Astrocyte (in vitro differentiated cells and primary cell): ENCODE measurements around the gene SNAPC4. TPM values are rescaled to one million over a fixed set of nuclear protein-coding genes. Genes with fewer than 3 reads are reported as not detected.

Experiments used
- DNase-seq: peaks from one replicate; pipeline ENCODE4 v3.0.0-alpha.2; 2010; ENCODE audit warnings: low read depth
- FAIRE-seq: peaks from 2 replicates; lab custom pipeline; 2011; peaks lifted over from hg19 to GRCh38; lab: Jason Lieb, UNC
- H2AFZ ChIP-seq: 2 replicates; pipeline ENCODE4 v1.6.0; 2012; ENCODE audit warnings: low read depth, low read length, inconsistent platforms
- H3K27ac ChIP-seq: 2 replicates; pipeline ENCODE4 v1.5.1; 2011; ENCODE audit warnings: low read depth, low read length, inconsistent platforms
- H3K27me3 ChIP-seq: 2 replicates; pipeline ENCODE4 v1.6.0; 2011; ENCODE audit warnings: low read length, inconsistent platforms; ENCODE audit not compliant: insufficient read depth
- H3K36me3 ChIP-seq: 2 replicates; pipeline ENCODE4 v1.5.1; 2011; ENCODE audit warnings: low read length, inconsistent platforms; ENCODE audit not compliant: insufficient read depth
- H3K4me1 ChIP-seq: 2 replicates; pipeline ENCODE4 v1.5.1; 2011; ENCODE audit warnings: low read length, inconsistent platforms; ENCODE audit not compliant: insufficient read depth
- H3K4me2 ChIP-seq: 2 replicates; pipeline ENCODE4 v1.6.0; 2012; ENCODE audit warnings: low read length, inconsistent platforms
- H3K4me3 ChIP-seq: 2 replicates; pipeline ENCODE4 v1.5.1; 2011; ENCODE audit warnings: low read depth, mild to moderate bottlenecking, low read length, inconsistent platforms; ENCODE audit not compliant: insufficient read depth
- H3K79me2 ChIP-seq: 2 replicates; pipeline ENCODE4 v1.6.0; 2012; ENCODE audit warnings: mild to moderate bottlenecking, low read length, inconsistent platforms; ENCODE audit not compliant: insufficient read depth
- H3K9ac ChIP-seq: 2 replicates; pipeline ENCODE4 v1.6.0; 2012; ENCODE audit warnings: mild to moderate bottlenecking, low read length, inconsistent platforms
- H3K9me3 ChIP-seq: 2 replicates; pipeline ENCODE4 v1.5.1; 2012; ENCODE audit warnings: low read depth, mild to moderate bottlenecking, low read length, inconsistent platforms; ENCODE audit not compliant: insufficient read depth
- H4K20me1 ChIP-seq: 2 replicates; pipeline ENCODE4 v1.6.0; 2012; ENCODE audit warnings: low read length, inconsistent platforms; ENCODE audit not compliant: insufficient read depth
- H3K27ac Mint-ChIP-seq: one replicate; pipeline ENCODE4 v1.8.0; 2021; ENCODE audit warnings: mild to moderate bottlenecking, mixed read lengths; ENCODE audit not compliant: unreplicated experiment
- H3K27me3 Mint-ChIP-seq: one replicate; pipeline ENCODE4 v1.8.0; 2021; ENCODE audit warnings: low read depth, mixed read lengths; ENCODE audit not compliant: unreplicated experiment
- H3K36me3 Mint-ChIP-seq: one replicate; pipeline ENCODE4 v1.8.0; 2021; ENCODE audit warnings: low read depth, mixed read lengths; ENCODE audit not compliant: unreplicated experiment
- H3K4me1 Mint-ChIP-seq: one replicate; pipeline ENCODE4 v1.8.0; 2021; ENCODE audit warnings: low read depth, mixed read lengths; ENCODE audit not compliant: unreplicated experiment
- H3K4me3 Mint-ChIP-seq: one replicate; pipeline ENCODE4 v1.8.0; 2021; ENCODE audit warnings: mild to moderate bottlenecking, moderate library complexity, mixed read lengths; ENCODE audit not compliant: unreplicated experiment
- H3K9me3 Mint-ChIP-seq: one replicate; pipeline ENCODE4 v1.8.0; 2021; ENCODE audit warnings: mild to moderate bottlenecking, mixed read lengths; ENCODE audit not compliant: unreplicated experiment
- CTCF ChIP-seq: IDR thresholded peaks from 2 replicates; pipeline ENCODE4 v1.5.1; 2011; ENCODE audit warnings: low read depth, mild to moderate bottlenecking, inconsistent platforms, low read length, moderate library complexity; ENCODE audit not compliant: insufficient read depth
- EZH2 ChIP-seq: IDR thresholded peaks from 2 replicates; pipeline ENCODE4 v1.6.1; 2012; ENCODE audit warnings: mild to moderate bottlenecking, low read length, inconsistent platforms; ENCODE audit not compliant: insufficient read depth
- total RNA-seq: library from RNA; stranded (reverse); gene quantifications from 2 replicates; pipeline ENCODE4 v1.2.1, GENCODE V29; 2021

The SNAPC4 gene
- total RNA-seq, 1 donor from 2014 or later: 18.6 TPM

GRCh38 chr9:136395020-136395340, 5.0 kb downstream of the SNAPC4 start:
- H3K9me3 ChIP-seq: no peaks in the 10 kb centered on the region
- peaks cover 17% of the 10 kb centered on the region for H3K36me3 Mint-ChIP-seq

GRCh38 chr9:136394312-136395019, 5.5 kb downstream of the SNAPC4 start:
- TF ChIP-seq EZH2 (no peak), CTCF (no peak)
- no peak overlapping the region for H3K4me3 Mint-ChIP-seq
- Histone ChIP-seq H3K4me3 (no peak overlapping the region), H2AFZ (no peak overlapping the region), H3K4me2 (no peak overlapping the region), H3K36me3 (peaks cover 29% of the 10 kb centered on the region), H3K4me1 (peaks cover 8% of the 10 kb centered on the region), H3K27me3 (no peaks in the 10 kb centered on the region), H3K27ac (no peak overlapping the region), H3K9me3 (no peaks in the 10 kb centered on the region), H3K79me2 (peaks cover 35% of the 10 kb centered on the region), H3K9ac (no peak overlapping the region), H4K20me1 (peaks cover 52% of the 10 kb centered on the region)
- FAIRE-seq: no peak
- no peak for DNase-seq
- peaks cover 20% of the 10 kb centered on the region for H3K36me3 Mint-ChIP-seq
- H3K4me1 Mint-ChIP-seq: peaks cover 9% of the 10 kb centered on the region
- no peaks in the 10 kb centered on the region for H3K9me3 Mint-ChIP-seq
- no peak overlapping the region for H3K27ac Mint-ChIP-seq
- no peaks in the 10 kb centered on the region for H3K27me3 Mint-ChIP-seq

More at GRCh38 chr9:136395020-136395340, 5.0 kb downstream of the SNAPC4 start:
- peaks cover 8% of the 10 kb centered on the region for H3K4me1 ChIP-seq
- no peak overlapping the region for H3K4me2 ChIP-seq
- Mint-ChIP-seq H3K4me3 (no peak overlapping the region), H3K4me1 (peaks cover 9% of the 10 kb centered on the region), H3K9me3 (no peaks in the 10 kb centered on the region), H3K27ac (no peak overlapping the region), H3K27me3 (no peaks in the 10 kb centered on the region)
- H2AFZ ChIP-seq: no peak overlapping the region
- H3K9ac ChIP-seq: no peak overlapping the region
- no peak for DNase-seq
- H4K20me1 ChIP-seq: peaks cover 48% of the 10 kb centered on the region
- no peaks in the 10 kb centered on the region for H3K27me3 ChIP-seq
- FAIRE-seq: no peak
- TF ChIP-seq CTCF (no peak), EZH2 (no peak)
- H3K4me3 ChIP-seq: no peak overlapping the region
- no peak overlapping the region for H3K27ac ChIP-seq
- H3K79me2 ChIP-seq: peaks cover 40% of the 10 kb centered on the region
- H3K36me3 ChIP-seq: peaks cover 26% of the 10 kb centered on the region

GRCh38 chr9:136393531-136393930, 6.4 kb downstream of the SNAPC4 start:
- no peak overlapping the region for H2AFZ ChIP-seq
- no peak for FAIRE-seq
- no peak overlapping the region for H3K27ac ChIP-seq
- Mint-ChIP-seq H3K27ac (no peak overlapping the region), H3K4me1 (peaks cover 2% of the 10 kb centered on the region), H3K36me3 (peaks cover 23% of the 10 kb centered on the region), H3K4me3 (no peak overlapping the region), H3K27me3 (no peaks in the 10 kb centered on the region), H3K9me3 (no peaks in the 10 kb centered on the region)
- H3K4me3 ChIP-seq: no peak overlapping the region
- peaks cover 50% of the 10 kb centered on the region for H4K20me1 ChIP-seq
- TF ChIP-seq CTCF: no peak
- TF ChIP-seq EZH2: no peak
- peaks cover 25% of the 10 kb centered on the region for H3K79me2 ChIP-seq
- DNase-seq: no peak
- H3K4me2 ChIP-seq: no peak overlapping the region
- H3K9ac ChIP-seq: no peak overlapping the region
- peaks cover under 1% of the 10 kb centered on the region for H3K4me1 ChIP-seq
- peaks cover 34% of the 10 kb centered on the region for H3K36me3 ChIP-seq
- no peaks in the 10 kb centered on the region for H3K27me3 ChIP-seq
- no peaks in the 10 kb centered on the region for H3K9me3 ChIP-seq
